IPS-11a (cell line): ENCODE measurements around the gene UST.
"Not testable (repeated sequence)": the region's sequence is repeated elsewhere in the genome, so short reads cannot be mapped to it uniquely, and the experiment has no call there.

ENCODE experiments used
- H3K4me3 ChIP-seq: one replicate; pipeline ENCODE4 v1.5.1; 2013; ENCODE audit warnings: low read depth, low read length, control low read depth

UST gene

GRCh38 chr6:149103950-149104349 is 357.1 kb downstream of the UST start:
- not testable (repeated sequence) for H3K4me3 ChIP-seq

- no peak overlapping the region for H3K4me3 ChIP-seq
Measured at GRCh38 chr6:149107520-149107919, 360.7 kb downstream of the UST start.

GRCh38 chr6:149108038-149108748 is 361.4 kb downstream of the UST start:
- H3K4me3 ChIP-seq = no peak overlapping the region

GRCh38 chr6:149108749-149109100 is 361.9 kb downstream of the UST start:
- no peak overlapping the region for H3K4me3 ChIP-seq

- H3K4me3 ChIP-seq = no peak overlapping the region
Measured at GRCh38 chr6:149109397-149110070, 362.7 kb downstream of the UST start.

- H3K4me3 ChIP-seq = no peak overlapping the region
Measured at GRCh38 chr6:149111556-149112115, 364.8 kb downstream of the UST start.

- no peak overlapping the region for H3K4me3 ChIP-seq
Measured at GRCh38 chr6:149112976-149113375, 366.1 kb downstream of the UST start.

GRCh38 chr6:149114167-149114566 is 367.3 kb downstream of the UST start:
- H3K4me3 ChIP-seq = no peak overlapping the region

GRCh38 chr6:149118737-149119653 is 372.2 kb downstream of the UST start:
- H3K4me3 ChIP-seq = no peak overlapping the region

- no peak overlapping the region for H3K4me3 ChIP-seq
Measured at GRCh38 chr6:149122850-149123821, 376.3 kb downstream of the UST start.

- no peak overlapping the region for H3K4me3 ChIP-seq
Measured at GRCh38 chr6:149125309-149125708, 378.5 kb downstream of the UST start.
